WTC11 (cell line): Measurements from ENCODE around the gene ZNF786. TPM values are rescaled to one million over a fixed set of nuclear protein-coding genes. Genes with fewer than 3 reads are reported as not detected.

Experiments
- ATAC-seq: fragments of 200-7000 bp; cut with Tn5 transposase; 2 replicates; pipeline ENCODE4 v1.10.0; 2021; ENCODE audit warnings: mild to moderate bottlenecking, moderate library complexity
- CTCF ChIA-PET: fragments of 300-600 bp; sonication (Branson Sonifier 250); formaldehyde crosslinking; loops from one replicate; lab custom pipeline; 2021; ENCODE audit warnings: antibody characterized with exemption; lab: Charles Lee
- POLR2A ChIA-PET: fragments of 350-600 bp; sonication (Branson Sonifier 250); formaldehyde crosslinking; loops from one replicate; lab custom pipeline; 2021; ENCODE audit warnings: antibody characterized with exemption; lab: Charles Lee
- DNase-seq: peaks from one replicate; pipeline ENCODE4 v3.0.0; 2021; ENCODE audit warnings: low spot score
- H3K27ac Mint-ChIP-seq: 2 replicates; pipeline ENCODE4 v1.8.0; 2021; ENCODE audit warnings: mixed read lengths
- H3K27me3 Mint-ChIP-seq: 2 replicates; pipeline ENCODE4 v1.8.0; 2021; ENCODE audit warnings: low read depth, mild to moderate bottlenecking, moderate library complexity, mixed read lengths
- H3K36me3 Mint-ChIP-seq: 2 replicates; pipeline ENCODE4 v1.8.0; 2021; ENCODE audit warnings: mixed read lengths
- H3K4me1 Mint-ChIP-seq: 2 replicates; pipeline ENCODE4 v1.8.0; 2022; ENCODE audit warnings: mixed read lengths
- H3K4me3 Mint-ChIP-seq: 2 replicates; pipeline ENCODE4 v1.8.0; 2021; ENCODE audit warnings: mild to moderate bottlenecking, moderate library complexity, mixed read lengths
- H3K9me3 Mint-ChIP-seq: 2 replicates; pipeline ENCODE4 v1.8.0; 2021; ENCODE audit warnings: mixed read lengths
- CREB1 ChIP-seq: sonication (generic); formaldehyde crosslinking; IDR thresholded peaks from 2 replicates; pipeline ENCODE4 v1.8.0; 2023; ENCODE audit warnings: mild to moderate bottlenecking, missing genetic modification reagents
- E2F5 ChIP-seq: sonication (generic); formaldehyde crosslinking; IDR thresholded peaks from 2 replicates; pipeline ENCODE4 v1.8.1; 2022; ENCODE audit warnings: mild to moderate bottlenecking, moderate library complexity, missing genetic modification reagents
- ESRRA ChIP-seq: sonication (generic); formaldehyde crosslinking; IDR thresholded peaks from 2 replicates; pipeline ENCODE4 v1.8.1; 2022; ENCODE audit warnings: mild to moderate bottlenecking, missing genetic modification reagents, borderline replicate concordance
- FOXJ3 ChIP-seq: sonication (generic); formaldehyde crosslinking; IDR thresholded peaks from 2 replicates; pipeline ENCODE4 v1.9.0; 2021; ENCODE audit warnings: missing genetic modification reagents, mild to moderate bottlenecking, borderline replicate concordance
- FOXP4 ChIP-seq: sonication (generic); formaldehyde crosslinking; IDR thresholded peaks from 2 replicates; pipeline ENCODE4 v1.8.0; 2022; ENCODE audit warnings: mild to moderate bottlenecking, missing genetic modification reagents
- HMGA2 ChIP-seq: fragments of 250-450 bp; sonication (Bioruptor Pico); IDR thresholded peaks from 2 replicates; pipeline ENCODE4 v1.4.0; 2021; ENCODE audit warnings: mild to moderate bottlenecking, moderate library complexity
- JUN ChIP-seq: sonication (generic); formaldehyde crosslinking; IDR thresholded peaks from 2 replicates; pipeline ENCODE4 v1.8.0; 2023; ENCODE audit warnings: mild to moderate bottlenecking, missing genetic modification reagents
- NR1H2 ChIP-seq: sonication (generic); formaldehyde crosslinking; IDR thresholded peaks from 2 replicates; pipeline ENCODE4 v1.9.0; 2021; ENCODE audit warnings: mild to moderate bottlenecking, moderate library complexity, missing genetic modification reagents
- NR2C2 ChIP-seq: sonication (generic); formaldehyde crosslinking; IDR thresholded peaks from 2 replicates; pipeline ENCODE4 v1.8.0; 2022; ENCODE audit warnings: mild to moderate bottlenecking, missing genetic modification reagents
- RORB ChIP-seq: fragments of 250-450 bp; sonication (Bioruptor Pico); IDR thresholded peaks from 2 replicates; pipeline ENCODE4 v1.9.0; 2021; ENCODE audit warnings: mild to moderate bottlenecking
- SMAD3 ChIP-seq: sonication (generic); formaldehyde crosslinking; IDR thresholded peaks from 2 replicates; pipeline ENCODE4 v1.8.0; 2022; ENCODE audit warnings: missing genetic modification reagents, mild to moderate bottlenecking, borderline replicate concordance
- ZBTB43 ChIP-seq: sonication (generic); formaldehyde crosslinking; IDR thresholded peaks from 2 replicates; pipeline ENCODE4 v1.8.1; 2023; ENCODE audit warnings: mild to moderate bottlenecking, missing genetic modification reagents
- ZNF138 ChIP-seq: sonication (generic); formaldehyde crosslinking; conservative IDR thresholded peaks from 2 replicates; pipeline ENCODE4 v1.8.1; 2022; ENCODE audit warnings: mild to moderate bottlenecking, moderate library complexity, missing genetic modification reagents
- ZNF219 ChIP-seq: sonication (generic); formaldehyde crosslinking; IDR thresholded peaks from 2 replicates; pipeline ENCODE4 v1.8.0; 2023; ENCODE audit warnings: missing genetic modification reagents, mild to moderate bottlenecking, borderline replicate concordance
- ZNF232 ChIP-seq: sonication (generic); formaldehyde crosslinking; IDR thresholded peaks from 2 replicates; pipeline ENCODE4 v1.8.0; 2022; ENCODE audit warnings: mild to moderate bottlenecking, missing genetic modification reagents
- ZNF263 ChIP-seq: sonication (generic); formaldehyde crosslinking; IDR thresholded peaks from 2 replicates; pipeline ENCODE4 v1.8.1; 2022; ENCODE audit warnings: low read depth, mild to moderate bottlenecking, moderate library complexity, missing genetic modification reagents
- ZNF396 ChIP-seq: fragments of 250-450 bp; sonication (Bioruptor Pico); IDR thresholded peaks from 2 replicates; pipeline ENCODE4 v1.8.0; 2021; ENCODE audit warnings: mild to moderate bottlenecking, moderate library complexity, borderline replicate concordance
- total RNA-seq: library from RNA; stranded (reverse); gene quantifications from 3 replicates; pipeline ENCODE4 v1.2.3, GENCODE V29; 2021
- TF ChIP-seq, protein P1 (sequence below): sonication (generic); formaldehyde crosslinking; IDR thresholded peaks from 2 replicates; pipeline ENCODE4 v1.8.0; 2022; ENCODE audit warnings: mild to moderate bottlenecking, missing genetic modification reagents
- TF ChIP-seq, protein P2 (sequence below): fragments of 250-450 bp; sonication (Bioruptor Pico); IDR thresholded peaks from 2 replicates; pipeline ENCODE4 v1.9.0; 2021; ENCODE audit warnings: mild to moderate bottlenecking

The ZNF786 gene
- total RNA-seq, 1 experiment from 2014 or later = 11.4 TPM

DNA sequence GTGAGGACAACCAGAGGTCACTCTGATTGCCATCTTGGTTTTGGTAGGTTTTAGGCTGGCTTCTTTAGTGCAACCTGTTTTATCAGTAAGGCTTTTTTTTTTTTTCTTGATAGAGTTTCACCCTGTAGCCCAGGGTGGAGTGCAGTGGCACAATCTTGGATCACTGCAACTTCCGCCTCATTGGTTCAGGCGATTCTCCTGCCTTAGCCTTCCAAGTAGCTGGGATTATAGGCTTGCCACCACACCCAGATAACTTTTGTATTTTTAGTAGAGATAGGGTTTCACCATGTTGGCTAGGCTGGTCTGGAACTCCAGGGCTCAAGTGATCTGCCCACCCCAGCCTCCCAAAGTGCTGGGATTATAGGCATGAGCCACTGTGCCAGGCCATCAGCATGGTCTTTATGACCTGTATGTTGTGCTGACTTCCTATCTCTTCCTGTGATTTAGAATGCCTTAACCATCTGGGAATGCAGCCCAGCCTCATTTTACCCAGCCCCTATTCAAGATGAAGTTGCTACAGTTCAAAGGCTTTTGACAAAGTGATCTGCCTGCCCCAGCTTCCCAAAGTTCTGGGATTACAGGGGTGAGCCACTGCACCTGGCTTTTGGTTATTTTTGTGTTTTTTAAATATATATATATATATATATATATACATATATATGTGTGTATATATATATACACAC lies 42.7 kb upstream of the ZNF786 start:
- H3K9me3 Mint-ChIP-seq = peaks cover 10% of the 10 kb centered on the region
- H3K27ac Mint-ChIP-seq = no peak overlapping the region
- no peak for DNase-seq
- ChIA-PET CTCF (interaction anchor here (0.8 kb wide), 1 partner anchor 14 kb away, joined by 4 read pairs; the partner anchor contains the start of gene ZNF398), POLR2A (no interaction called here)
- H3K36me3 Mint-ChIP-seq = peaks cover 38% of the 10 kb centered on the region
- TF ChIP-seq ZNF219 (CRISPR knock-in tag) = no peak
- no peak for TF ChIP-seq RORB
- TF ChIP-seq NR2C2 (CRISPR knock-in tag) = no peak
- no peak for TF ChIP-seq ESRRA (CRISPR knock-in tag)
- no peak for TF ChIP-seq JUN (CRISPR knock-in tag)
- no peak for TF ChIP-seq E2F5 (CRISPR knock-in tag)
- no peak for TF ChIP-seq HMGA2 (CRISPR knock-in tag)
- no peak for TF ChIP-seq FOXP4
- TF ChIP-seq FOXJ3 (CRISPR knock-in tag) = no peak
- TF ChIP-seq ZNF263 = no peak
- TF ChIP-seq, protein P1, sequence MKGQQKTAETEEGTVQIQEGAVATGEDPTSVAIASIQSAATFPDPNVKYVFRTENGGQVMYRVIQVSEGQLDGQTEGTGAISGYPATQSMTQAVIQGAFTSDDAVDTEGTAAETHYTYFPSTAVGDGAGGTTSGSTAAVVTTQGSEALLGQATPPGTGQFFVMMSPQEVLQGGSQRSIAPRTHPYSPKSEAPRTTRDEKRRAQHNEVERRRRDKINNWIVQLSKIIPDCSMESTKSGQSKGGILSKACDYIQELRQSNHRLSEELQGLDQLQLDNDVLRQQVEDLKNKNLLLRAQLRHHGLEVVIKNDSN = no peak
- TF ChIP-seq CREB1 (CRISPR knock-in tag) = no peak
- no peak for TF ChIP-seq ZNF396
- no peak for TF ChIP-seq ZBTB43 (CRISPR knock-in tag)
- TF ChIP-seq SMAD3 (CRISPR knock-in tag) = no peak
- no peak for TF ChIP-seq ZNF232 (CRISPR knock-in tag)
- no peak for TF ChIP-seq ZNF138 (CRISPR knock-in tag)
- no peak for TF ChIP-seq NR1H2 (CRISPR knock-in tag)
- TF ChIP-seq, protein P2, sequence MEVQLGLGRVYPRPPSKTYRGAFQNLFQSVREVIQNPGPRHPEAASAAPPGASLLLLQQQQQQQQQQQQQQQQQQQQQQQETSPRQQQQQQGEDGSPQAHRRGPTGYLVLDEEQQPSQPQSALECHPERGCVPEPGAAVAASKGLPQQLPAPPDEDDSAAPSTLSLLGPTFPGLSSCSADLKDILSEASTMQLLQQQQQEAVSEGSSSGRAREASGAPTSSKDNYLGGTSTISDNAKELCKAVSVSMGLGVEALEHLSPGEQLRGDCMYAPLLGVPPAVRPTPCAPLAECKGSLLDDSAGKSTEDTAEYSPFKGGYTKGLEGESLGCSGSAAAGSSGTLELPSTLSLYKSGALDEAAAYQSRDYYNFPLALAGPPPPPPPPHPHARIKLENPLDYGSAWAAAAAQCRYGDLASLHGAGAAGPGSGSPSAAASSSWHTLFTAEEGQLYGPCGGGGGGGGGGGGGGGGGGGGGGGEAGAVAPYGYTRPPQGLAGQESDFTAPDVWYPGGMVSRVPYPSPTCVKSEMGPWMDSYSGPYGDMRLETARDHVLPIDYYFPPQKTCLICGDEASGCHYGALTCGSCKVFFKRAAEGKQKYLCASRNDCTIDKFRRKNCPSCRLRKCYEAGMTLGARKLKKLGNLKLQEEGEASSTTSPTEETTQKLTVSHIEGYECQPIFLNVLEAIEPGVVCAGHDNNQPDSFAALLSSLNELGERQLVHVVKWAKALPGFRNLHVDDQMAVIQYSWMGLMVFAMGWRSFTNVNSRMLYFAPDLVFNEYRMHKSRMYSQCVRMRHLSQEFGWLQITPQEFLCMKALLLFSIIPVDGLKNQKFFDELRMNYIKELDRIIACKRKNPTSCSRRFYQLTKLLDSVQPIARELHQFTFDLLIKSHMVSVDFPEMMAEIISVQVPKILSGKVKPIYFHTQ = no peak
- peaks cover 4% of the 10 kb centered on the region for H3K4me1 Mint-ChIP-seq
- peaks cover 6% of the 10 kb centered on the region; the same call in 1 of the 2 replicates for H3K27me3 Mint-ChIP-seq
- H3K4me3 Mint-ChIP-seq = no peak overlapping the region
- ATAC-seq = no peak
